Stimulated activated CD8-positive, alpha-beta memory T cell treated with anti-CD3 and anti-CD28 coated beads, Interleukin-7, amount 100 ng/mL, for 1 hour (primary cell): ENCODE results near the gene IL1RN.
"Not testable (repeated sequence)": the region's sequence is repeated elsewhere in the genome, so short reads cannot be mapped to it uniquely, and the experiment has no call there.

Experiments
- DNase-seq, 2 donors: peaks; one replicate each; pipeline ENCODE4 v3.0.0-alpha.2; 2020; ENCODE audit warnings: low read depth in 2 of 2

IL1RN gene, protein sequence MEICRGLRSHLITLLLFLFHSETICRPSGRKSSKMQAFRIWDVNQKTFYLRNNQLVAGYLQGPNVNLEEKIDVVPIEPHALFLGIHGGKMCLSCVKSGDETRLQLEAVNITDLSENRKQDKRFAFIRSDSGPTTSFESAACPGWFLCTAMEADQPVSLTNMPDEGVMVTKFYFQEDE

DNA sequence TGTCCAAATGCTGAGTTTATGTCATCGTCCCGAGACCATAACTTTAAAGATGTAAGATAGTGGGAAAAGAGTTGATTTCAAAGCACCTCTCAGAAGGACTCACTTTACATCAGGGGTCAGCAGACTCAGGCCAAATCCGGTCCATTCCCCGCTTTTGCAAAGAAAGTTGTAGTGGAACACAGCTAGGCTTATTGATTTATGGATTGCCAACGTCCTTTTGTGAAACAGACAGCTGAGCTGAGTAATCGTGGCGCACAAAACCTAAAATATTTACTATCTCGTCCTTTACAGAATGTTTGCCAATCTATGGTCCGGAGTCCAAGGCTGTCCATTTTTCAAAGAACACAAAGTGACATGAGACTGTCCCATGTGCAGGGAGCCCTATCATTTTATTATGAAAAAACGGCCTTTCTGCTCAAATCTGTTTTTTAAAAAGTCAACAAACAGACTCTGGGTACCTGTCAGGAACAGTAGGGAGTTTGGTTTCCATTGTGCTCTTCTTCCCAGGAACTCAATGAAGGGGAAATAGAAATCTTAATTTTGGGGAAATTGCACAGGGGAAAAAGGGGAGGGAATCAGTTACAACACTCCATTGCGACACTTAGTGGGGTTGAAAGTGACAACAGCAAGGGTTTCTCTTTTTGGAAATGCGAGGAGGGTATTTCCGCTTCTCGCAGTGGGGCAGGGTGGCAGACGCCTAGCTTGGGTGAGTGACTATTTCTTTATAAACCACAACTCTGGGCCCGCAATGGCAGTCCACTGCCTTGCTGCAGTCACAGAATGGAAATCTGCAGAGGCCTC lies at the start of gene IL1RN:
IL1RN (plus strand) TSS at position 754 of the 801 bp plus-strand sequence; CDS start at position 781, 27 bp downstream.
- DNase-seq, result no peak

DNA sequence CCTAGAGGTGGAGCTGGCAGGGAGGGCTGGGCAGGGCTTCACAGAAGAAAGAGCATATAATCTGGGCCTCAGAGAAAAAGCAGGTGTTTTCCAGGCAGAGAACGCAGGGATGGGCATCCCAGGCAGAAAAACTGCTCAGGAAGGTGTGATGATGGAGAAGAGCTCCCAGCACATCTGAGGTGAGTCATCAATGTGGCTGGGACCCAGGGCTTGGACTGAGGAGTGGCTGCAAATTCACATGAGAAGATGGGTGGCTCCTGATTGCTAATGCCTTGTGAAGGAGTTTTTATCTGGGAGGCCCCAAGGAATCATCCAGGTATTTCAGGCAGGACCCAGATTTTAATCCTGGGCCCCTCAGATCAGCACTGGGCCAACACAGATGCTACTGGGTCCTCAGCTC lies 49.5 kb upstream of the IL1RN start:
- no peak for DNase-seq

DNA sequence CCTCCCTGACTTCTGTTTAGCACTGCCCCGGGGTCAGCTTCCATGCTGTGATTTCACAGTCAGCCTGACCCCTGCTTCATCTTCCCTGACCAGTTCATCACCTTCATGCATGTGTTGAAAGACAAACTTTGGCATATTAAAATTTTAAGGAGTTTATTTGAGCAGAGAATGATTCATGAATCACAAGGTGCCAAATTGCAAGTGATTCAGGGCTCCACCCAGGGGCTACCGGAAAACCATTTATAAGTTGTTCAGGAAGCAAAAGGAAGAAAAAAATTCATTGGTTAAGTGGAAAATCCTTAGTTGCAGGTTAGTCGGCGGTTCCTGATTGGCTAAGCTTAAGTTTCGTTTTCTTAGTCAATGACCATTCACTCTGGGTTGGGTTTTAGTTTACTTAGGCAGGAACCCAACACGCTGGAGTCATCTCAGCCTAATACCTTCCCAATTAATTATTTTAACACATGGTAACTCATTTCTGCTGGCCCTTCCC lies 49.0 kb upstream of the IL1RN start:
- no peak for DNase-seq

DNA sequence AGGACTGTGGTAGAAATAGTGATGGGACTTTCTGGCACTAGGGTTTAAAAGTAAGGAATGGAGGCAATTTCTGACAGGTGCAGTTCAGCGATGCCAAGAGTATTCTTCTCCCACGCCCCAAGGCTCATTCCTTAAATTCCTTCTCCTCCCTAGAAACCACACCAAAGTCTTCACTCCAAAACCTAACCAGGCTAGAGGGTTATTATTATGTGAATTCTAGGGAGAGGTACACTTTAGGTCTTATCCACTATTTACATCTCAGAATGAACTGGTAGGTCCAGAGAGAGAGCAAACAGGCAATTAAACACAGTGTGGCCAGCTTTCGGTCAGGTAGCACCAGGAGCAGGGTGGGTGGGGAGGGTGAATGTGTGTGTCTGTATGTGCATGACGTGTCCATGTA lies 48.3 kb upstream of the IL1RN start:
- no peak for DNase-seq

- peak in 1 of 2 donors; percentile 8 for DNase-seq
Measured at GRCh38 chr2:113080134-113080533, 47.3 kb upstream of the IL1RN start.

- DNase-seq, result no peak
Measured at GRCh38 chr2:113081488-113082210, 45.7 kb upstream of the IL1RN start.

GRCh38 chr2:113083296-113083695 lies 44.1 kb upstream of the IL1RN start:
- DNase-seq, result no peak

GRCh38 chr2:113084249-113085000 lies 43.0 kb upstream of the IL1RN start:
- DNase-seq, result no peak

GRCh38 chr2:113085542-113085941 lies 41.9 kb upstream of the IL1RN start:
- no peak for DNase-seq

- DNase-seq, result no peak
Measured at GRCh38 chr2:113088213-113088992, 39.0 kb upstream of the IL1RN start.

- DNase-seq, result no peak
Measured at GRCh38 chr2:113089916-113090315, 37.5 kb upstream of the IL1RN start.

DNA sequence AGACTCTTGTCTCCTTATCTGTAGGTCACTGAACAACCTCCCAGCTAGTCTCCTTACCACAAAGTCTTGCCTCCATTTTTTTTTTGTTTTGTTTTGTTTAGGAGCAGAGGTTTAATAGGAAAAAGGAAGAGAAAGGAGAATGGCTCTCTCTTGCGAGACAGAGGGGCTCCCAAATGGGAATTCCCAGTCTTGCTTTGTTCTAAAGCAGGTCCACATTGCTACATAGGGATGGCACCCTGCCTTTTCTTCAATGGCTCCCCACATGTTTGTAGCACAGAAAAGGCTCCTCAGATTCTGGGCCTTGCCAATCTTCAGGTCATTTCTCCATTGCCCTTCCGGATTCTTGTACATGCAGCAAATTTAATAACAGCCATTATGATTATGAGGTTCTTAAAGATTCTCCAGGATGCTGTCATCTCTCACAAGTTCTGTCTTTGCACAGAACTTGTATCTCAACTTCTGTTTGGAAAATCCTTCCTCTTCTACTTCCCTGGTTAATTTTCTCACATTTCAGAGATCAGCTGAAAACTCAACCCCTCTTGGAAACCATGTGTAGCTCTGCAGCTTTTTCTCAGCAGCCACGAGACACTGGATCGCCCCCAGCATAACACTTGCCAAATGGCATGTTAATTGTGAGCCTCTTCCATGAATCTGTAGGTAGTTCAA lies 36.0 kb upstream of the IL1RN start:
- no peak for DNase-seq

DNA sequence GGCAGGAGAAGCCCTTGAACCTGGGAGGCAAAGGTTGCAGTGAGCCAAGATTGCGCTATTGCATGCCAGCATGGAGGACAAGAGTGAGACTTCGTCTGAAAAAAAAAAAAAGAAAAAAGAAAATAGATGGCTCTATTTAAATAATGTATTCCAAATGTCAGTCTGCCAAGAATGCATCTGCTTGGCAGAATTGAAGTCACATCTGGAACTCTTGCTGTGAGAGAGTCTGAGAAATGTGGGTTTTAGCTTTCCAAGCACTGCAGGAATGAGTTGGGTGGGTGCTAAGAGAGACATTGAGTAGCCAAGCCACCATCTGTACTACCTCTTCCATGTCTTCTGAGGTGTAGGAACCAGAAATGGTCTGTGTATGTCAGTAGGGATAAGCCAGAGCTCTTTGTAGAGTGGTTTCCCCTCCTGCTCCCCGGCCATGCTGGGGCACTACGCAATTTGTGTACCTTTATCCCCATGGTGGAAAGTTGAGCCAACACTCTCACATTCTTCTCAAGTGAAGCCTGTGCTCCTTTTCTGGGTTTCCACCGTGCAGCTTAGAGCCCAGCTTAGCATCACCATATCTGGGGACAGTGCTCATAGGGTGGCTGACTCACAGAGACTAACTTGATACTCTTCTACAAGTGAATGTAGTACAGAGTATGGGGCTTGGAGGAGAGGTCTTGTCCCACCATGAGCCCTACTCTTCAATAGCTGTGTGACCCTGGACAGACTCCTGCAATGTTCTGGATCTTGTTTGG lies 34.4 kb upstream of the IL1RN start:
- DNase-seq, result no peak

DNA sequence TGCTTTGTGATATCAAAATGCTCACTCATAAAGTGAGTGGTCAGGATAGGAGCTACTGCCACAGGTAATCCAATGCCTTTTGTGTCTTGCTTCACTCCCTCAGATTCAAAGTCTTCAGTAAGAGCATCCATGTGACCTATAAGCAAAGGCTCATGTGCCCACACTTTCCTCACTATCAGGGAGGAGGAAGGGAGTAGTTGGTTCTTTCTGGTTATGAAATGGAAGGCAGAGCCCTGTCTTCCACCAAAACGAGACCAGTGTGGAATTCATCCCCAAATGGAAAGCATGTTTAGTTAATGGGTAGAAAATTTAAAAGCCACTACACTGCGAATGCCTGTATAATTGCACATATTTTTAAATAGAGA lies 33.8 kb upstream of the IL1RN start:
- no peak for DNase-seq

DNA sequence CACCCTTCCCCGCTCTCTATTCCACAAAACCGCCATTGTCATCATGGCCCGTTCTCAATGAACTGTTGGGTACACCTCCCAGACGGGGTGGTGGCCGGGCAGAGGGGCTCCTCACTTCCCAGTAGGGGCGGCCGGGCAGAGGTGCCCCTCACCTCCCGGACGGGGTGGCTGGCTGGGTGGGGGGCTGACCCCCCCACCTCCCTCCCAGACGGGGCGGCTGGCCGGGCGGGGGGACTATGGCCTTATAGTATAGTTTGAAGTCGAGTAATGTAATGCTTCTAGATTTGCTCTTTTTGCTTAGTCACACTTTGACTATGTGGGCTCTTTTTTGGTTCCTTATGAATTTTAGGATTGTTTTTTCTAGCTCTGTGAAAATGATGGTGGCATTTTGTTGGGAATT lies 31.1 kb upstream of the IL1RN start:
- DNase-seq, result not testable (repeated sequence)

DNA sequence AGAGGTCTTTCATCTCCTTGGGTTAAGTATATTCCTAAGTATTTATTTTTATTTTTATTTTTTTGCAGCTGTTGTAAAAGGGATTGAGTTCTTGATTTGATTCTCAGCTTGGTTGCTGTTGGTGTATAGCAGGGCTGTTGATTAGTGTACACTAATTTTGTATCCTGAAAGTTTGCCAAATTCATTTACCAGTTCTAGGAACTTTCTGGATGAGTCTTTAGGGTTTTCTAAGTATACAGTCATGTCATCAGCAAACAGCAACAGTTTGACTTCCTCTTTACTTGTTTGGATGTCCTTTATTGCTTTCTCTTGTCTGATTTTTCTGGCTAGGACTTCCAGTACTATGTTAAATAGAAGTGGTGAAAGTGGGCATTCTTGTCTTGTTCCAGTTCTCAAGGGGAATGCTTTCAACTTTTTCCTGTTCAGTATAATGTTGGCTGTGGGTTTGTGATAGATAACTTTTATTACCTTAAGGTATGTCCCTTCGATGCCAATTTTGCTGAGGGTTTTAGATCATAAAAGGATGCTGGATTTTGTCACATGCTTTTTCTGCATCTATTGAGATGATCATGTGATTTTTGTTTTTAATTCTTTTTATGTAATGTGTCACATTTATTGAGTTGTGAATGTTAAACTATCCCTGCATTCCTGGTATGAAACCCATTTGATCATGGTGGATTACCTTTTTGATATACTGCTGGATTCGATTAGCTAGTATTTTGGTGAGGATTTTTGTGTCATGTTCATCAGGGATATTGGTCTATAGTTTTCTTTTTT lies 30.4 kb upstream of the IL1RN start:
- not testable (repeated sequence) for DNase-seq

GRCh38 chr2:113098041-113098440 lies 29.4 kb upstream of the IL1RN start:
- no peak for DNase-seq

GRCh38 chr2:113098532-113098931 lies 28.9 kb upstream of the IL1RN start:
- no peak for DNase-seq

DNA sequence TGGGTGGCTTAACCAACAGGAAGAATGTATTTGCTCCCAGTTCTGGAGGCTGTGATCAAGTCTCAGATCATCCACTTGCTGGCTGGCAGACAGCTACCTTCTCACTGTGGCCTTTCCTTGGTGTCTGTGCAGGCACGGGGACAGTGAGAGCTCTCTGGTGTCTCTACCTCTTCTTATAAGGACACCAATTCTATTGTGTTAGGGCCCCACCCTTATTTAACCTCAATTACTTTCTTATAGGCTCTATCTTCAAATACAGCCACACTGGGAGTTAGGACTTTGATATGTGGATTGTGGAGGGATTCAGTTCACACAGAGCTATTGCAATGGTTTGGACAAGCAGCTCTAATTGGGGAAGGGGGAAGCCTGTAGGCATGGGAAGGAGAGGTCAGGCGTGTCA lies 25.3 kb upstream of the IL1RN start:
- no peak for DNase-seq
